Uterine smooth muscle cell (primary cell): Measurements from ENCODE around the gene KRTAP5-6. TPM values are rescaled to one million over a fixed set of nuclear protein-coding genes. Genes with fewer than 3 reads are reported as not detected.

ENCODE experiments used
- total RNA-seq: library from RNA; depleted of rRNA; stranded (reverse); fragments of >200 nt; gene quantifications from 2 replicates; pipeline ENCODE4 v1.2.3, GENCODE V29; 2014

The KRTAP5-6 gene
- not detected in 2 replicates for total RNA-seq

GRCh38 chr11:1696608-1697570 lies at the start of gene KRTAP5-6:
Gene KRTAP5-6, plus strand, starts transcription at chr11:1697195. Its CDS starts 51 bp downstream, at chr11:1697246.

Other genes starting within 250 kb of the KRTAP5-6 start
- gene MOB2, start 210.4 kb upstream of the KRTAP5-6 start, total RNA-seq, result 19.9 and 24.4 TPM in 2 replicates
- 0.44 and 0.50 TPM in 2 replicates for gene DUSP8, start 124.9 kb upstream of the KRTAP5-6 start, total RNA-seq
- not detected in 2 replicates for gene KRTAP5-1, start 111.9 kb upstream of the KRTAP5-6 start, total RNA-seq
- gene KRTAP5-2, start 98.9 kb upstream of the KRTAP5-6 start, total RNA-seq, result not detected in 2 replicates
- not detected in 2 replicates for gene KRTAP5-3, start 88.7 kb upstream of the KRTAP5-6 start, total RNA-seq
- not detected in 2 replicates for gene KRTAP5-4, start 75.1 kb upstream of the KRTAP5-6 start, total RNA-seq
- gene KRTAP5-5, start 67.4 kb upstream of the KRTAP5-6 start, total RNA-seq, result not detected in 2 replicates
- 0.89 and 1.5 TPM in 2 replicates for gene IFITM10, start 53.4 kb downstream of the KRTAP5-6 start, total RNA-seq
- 125 and 288 TPM in 2 replicates for gene CTSD, start 66.7 kb downstream of the KRTAP5-6 start, total RNA-seq
- gene SYT8, start 137.8 kb downstream of the KRTAP5-6 start, total RNA-seq, result not detected in 2 replicates
- not detected in 2 replicates for gene TNNI2, start 141.8 kb downstream of the KRTAP5-6 start, total RNA-seq
- 0.33 and 0.62 TPM in 2 replicates for gene LSP1, start 155.9 kb downstream of the KRTAP5-6 start, total RNA-seq
- gene PRR33, start 194.7 kb downstream of the KRTAP5-6 start, total RNA-seq, result not detected in 2 replicates
- not detected in 2 replicates for gene TNNT3, start 222.5 kb downstream of the KRTAP5-6 start, total RNA-seq